ENCODE measurements around the gene ZNF22.
A peak's percentile ranks its signal among the peaks of the same experiment; 100 is the strongest.

The ZNF22 gene

DNA sequence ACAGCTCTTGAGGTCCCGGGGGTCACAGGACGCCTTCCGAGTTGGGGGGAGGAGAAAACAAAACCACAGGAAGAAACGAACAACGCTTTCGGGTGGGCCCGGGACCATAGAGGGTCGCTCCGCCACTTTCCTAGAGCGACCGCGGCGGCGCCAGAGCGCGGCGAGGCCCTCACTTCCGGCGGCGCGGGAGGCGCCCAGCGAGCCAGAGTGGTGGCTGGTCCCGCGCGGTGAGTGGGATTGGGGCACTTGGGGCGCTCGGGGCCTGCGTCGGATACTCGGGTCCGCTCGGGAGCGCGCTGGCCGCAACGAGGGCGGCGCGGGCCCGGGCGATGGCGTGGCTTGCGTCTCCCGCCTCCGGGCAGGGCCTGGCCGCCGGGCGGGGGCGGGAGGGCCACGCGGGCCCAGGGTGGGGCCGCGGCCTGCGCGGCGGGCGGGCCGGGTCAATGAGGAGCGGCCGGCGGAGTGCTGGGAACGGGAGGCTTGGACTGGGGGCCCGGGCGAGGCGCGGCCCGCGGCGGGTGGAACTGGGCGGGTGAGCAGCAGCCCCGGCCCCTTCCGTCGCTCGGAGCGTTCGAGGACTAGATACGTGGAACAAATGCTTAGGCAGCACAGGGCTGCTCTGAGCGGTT, at the start of gene ZNF22:
Gene ZNF22, plus strand, starts transcription at position 172 of the 629 bp plus-strand sequence. CDS start 2,446 bp downstream, outside the sequence.
- DNase-seq = peak; percentile 33 to 42

DNA sequence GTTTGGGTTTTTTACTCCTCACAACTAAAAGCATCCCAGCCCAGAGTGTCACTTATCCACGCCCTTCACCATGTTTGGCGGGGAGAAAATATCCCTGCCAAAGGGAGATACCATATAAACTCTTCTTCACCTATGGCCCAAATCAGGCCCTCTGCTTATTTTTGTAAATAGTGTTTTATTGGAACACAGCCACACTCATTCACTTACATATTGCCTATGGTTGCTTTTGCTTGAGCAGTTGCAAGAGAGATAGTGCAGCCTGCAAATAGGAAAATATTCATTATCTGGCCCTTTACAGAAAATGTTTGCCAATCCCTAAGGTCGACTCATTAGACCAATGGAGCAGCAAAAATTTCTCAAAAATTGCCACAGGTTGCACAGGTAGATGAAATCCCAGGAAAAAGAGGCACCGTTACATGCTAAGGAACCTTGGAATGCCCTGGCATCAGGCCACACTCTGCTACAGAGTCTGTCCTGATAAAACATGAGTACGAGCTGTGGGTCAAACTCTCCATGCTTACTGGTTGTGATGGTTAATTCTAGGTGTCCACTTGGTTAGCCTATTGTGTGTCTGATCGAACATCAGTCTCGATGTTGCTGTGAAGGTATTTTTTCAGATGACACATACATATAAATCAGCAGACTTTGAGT, 49.0 kb upstream of the ZNF22 start:
- no peak for DNase-seq

DNA sequence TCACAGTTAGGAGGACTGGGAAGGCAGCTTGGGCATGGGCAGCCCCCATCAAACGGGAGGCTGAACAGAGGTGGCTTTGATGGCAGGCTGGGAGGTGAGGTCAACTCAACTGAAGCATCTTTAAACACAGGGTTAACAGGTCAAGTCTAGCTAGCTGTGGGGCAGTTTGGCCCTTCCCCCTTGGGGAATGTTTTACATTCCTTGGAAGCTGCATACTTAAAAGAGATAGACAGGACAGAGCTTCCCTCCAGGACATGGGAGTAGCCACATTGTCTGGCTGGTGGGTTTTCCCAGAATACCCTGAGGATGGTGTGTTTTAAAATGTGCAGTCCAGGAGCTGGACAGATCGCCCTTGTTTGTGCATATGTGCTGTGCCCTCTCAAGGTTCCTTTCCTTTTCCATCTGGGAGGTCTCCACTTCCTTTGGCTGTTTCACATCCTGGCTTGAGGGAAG, 47.9 kb upstream of the ZNF22 start:
- DNase-seq = no peak

DNA sequence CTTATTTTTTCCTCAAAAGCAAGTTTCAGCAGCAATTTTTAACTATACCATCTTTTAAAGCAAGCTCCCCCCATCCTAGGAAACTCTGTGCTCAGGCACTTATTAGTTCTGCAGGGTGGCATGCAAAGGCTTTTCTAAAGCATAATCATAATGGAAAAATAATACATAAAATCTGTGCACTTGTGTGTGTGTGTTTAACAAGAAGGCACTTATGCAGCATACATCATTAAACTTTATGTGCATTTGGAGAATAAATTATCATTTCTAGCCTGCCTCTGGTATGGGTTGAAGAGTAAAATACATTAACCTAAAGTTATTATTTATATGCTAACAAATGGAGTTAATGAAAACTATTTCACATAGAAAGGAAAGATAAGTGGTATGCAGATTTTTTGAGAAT, 46.7 kb upstream of the ZNF22 start:
- DNase-seq = no peak

DNA sequence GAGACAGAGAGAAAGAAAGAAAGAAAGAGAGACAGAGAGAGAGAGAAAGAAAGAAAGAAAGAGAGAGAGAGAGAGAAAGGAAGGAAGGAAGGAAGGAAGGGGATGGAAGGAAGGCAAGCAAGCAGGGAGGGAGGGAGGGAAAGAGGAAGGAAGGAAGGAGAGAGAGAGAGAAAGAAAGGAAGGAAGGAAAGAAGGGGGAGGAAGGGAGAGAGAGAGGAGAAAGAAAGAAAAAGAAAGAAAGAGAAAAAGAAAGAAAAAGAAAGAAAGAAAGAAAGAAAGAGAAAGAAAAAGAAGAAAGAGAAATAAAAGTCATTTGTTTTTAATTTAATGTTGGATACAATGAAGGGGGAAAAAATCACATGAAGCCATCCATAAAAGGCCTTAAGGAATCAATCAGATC, 45.8 kb upstream of the ZNF22 start:
- DNase-seq = no peak

DNA sequence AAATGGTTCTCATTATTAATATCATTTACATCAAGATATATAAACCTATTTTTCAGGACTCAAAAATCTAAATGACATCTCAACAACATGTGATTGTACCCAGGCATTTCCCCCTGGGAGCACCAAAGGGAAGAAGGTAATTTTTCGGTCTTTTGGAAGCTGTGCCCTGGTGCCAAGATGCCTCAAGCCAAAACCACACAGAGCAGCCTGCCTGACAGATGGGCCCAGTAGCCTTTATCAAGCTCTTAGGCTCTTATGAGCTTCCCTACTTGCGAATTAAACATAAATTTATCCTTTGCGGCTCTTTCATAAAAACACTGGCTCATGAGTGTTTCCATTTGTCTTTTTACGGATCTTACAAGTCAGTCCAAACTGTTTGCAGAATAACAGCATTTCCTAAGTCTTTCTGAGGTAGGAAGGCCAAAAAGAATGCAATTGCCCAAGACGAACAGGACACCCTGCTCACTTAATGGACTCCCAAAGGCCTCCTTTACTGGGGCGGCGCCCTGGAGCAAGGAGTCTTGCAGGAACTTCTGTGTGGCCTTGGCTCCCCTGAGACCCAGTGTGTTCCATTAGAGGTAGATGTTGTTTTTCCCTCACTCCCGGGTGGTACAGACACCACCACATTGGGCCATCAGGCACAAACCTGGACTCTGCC, 45.2 kb upstream of the ZNF22 start:
- DNase-seq = no peak

DNA sequence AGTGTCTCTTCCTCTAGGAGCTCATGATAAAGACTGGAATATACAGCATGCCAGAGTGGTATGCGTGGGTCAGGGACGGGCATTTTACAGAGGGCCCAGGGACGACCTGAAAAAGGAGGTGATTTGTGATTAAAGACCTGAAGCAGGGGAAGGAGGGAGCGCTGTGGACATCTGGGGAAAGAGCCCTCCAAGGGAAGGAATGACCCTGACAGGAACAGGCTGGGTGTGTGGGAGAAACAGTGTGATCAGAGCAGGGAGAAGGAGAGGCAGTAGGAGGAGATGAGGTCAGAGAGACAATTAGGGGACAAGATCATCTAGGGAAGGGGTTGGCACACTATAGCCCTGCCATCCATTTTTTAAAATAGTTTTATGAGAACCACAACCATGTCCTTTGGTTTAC, 44.5 kb upstream of the ZNF22 start:
- DNase-seq = no peak

DNA sequence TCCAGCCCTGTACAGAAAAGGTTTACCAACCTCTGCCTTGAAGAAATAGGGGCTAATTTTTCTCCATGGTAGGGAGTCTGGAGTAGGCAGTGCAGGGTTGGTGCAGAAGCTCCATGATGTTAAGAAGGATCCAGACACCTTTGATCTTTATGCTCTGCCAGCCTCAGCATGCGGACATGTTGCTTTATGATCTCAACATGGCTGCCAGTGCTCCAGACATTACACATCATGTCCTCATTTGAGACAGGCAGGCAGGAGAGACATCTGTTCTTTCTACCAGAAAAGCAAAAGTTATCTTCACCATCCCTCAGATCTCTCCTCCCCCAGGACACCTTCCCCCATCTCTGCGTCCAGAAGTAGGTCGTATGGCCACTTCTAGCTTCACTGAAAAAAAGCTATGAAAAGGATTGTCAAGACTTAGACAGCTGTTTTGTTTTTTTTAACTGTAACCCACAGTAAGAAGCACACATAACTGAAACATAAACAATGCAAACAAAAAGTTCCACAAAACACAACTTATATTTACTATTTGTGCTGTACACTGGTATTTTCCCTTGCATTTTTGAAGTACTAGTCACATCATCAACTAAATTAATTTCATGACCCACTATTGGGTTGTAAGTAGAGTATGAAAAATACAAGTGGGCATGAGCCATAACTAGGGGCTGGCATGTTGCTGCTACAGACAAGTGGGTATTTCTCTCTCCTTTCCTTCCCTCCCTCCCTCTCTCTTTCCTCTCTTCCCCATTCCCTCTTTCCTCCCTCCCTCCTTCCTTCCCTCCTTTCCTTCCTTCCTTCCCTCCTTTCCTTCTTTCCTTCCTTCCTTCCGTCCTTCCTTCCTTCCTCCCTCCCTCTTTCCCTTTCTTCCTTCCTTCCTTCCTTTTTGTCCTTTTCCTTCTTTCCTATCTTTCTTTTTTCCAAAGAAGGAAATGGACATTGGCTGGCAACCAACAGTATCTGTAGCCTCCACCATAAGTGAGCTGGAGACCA, 43.7 kb upstream of the ZNF22 start:
- no peak for DNase-seq

DNA sequence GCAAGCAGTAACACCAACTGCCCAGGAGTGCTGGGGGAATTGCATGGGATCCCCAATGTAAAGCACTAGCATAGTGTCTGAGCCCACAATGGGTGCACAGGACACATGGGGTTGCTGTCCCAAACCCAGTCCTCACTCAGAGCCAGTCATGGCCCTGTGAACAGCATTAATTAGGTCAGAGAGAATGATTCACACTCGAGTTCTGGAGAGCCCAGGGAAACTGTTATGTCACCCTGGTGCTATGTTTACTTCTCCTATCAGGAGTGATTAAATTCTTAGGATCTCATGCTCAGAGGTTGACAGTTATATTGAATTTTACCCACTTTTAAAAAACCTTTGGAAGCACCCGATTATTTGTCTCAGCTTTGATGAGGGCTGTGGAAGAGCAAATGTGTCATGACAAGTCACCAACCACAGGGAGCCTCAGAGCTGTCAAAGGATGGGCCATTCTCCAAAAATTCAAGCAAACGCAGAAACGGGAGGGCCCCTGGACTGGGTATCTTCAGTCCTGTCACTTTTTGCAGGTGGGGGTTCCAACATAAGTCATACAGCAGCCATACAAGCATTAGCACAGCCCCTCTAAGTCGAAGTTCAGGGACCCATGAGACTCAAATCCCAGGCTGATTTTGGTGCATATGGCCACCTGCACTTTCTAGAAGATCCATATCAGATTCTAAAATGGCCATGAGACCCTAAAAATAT, 42.4 kb upstream of the ZNF22 start:
- no peak for DNase-seq

DNA sequence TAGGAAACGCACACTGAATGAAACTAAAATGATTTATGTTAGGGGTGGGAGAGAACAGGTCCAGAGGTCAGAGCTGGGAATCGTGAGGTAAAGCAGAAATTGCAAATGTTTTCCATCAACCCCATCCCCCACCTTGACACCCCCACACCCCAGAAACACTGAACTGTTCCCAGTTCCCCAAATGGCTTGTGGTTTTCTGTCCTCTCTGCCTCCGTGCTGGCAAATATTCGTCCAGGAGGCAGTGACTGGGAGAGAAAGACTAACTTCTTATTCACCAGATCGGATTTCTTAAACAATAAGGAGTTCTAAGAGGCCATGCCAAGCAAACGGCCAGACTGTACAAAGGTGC, 41.9 kb upstream of the ZNF22 start:
- no peak for DNase-seq

DNA sequence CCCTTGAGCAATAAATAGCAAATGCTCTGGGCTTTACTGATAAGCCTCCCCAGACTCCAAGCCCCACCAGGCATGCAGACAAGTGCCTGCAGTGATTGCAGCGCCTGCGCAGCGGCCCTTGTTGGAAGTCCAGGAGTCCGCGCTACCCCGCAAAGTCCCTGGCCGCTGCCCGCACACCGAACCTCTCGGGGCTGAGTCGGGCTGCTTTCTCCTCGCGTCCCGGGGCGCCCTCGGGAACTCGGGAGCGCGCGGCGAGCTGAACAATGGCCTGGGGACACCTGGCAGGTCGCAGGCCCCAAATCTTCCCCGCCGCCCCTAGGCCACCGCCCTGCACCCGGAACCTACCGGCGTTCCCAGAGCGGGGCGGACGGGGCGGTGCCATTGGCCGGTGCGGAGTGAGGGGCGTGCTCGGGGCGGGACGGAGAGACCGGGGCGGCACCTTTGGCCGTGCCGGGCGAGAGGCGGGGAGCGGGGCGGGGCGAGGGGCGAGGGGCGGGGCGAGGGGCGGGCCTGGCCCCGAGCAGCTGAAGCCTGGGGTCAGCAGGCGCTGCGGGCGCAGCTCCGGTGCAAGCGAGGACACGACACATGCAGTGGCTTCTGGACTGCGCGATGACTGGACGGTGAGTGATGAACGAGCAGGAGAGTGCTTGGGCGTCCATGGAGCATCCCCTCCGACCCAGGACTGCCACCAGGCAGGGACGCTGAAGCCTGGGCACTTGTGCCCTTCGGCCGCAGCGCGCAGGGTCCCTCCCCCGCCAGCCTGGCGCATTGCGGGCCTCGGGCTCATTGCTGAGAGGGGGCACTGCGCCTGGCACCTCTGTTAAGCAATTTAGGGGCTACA, 41.3 kb upstream of the ZNF22 start, which contains the start of gene RASSF4:
Gene RASSF4, plus strand, starts transcription at position 556 of the 841 bp plus-strand sequence. CDS start 10,401 bp downstream, outside the sequence.
- DNase-seq = peak; percentile 17 to 20

DNA sequence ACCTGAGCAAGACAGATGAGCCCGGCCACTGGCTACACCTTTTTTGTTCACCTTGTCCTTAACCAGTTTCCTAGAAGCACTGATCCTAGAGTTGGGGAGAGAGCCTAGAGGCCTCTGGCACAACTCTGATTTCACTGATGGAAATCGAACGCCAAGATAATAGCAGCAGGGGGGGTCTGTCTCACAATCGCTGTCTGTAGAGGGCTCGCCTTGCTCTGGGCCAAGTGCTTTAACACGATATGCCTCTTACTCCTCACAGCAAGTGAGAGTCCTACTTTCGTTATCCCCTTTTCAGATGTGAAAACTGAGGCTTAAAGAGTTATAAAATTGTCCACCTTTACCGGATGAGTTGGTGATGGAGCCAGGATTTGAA, 40.6 kb upstream of the ZNF22 start:
- no peak for DNase-seq

DNA sequence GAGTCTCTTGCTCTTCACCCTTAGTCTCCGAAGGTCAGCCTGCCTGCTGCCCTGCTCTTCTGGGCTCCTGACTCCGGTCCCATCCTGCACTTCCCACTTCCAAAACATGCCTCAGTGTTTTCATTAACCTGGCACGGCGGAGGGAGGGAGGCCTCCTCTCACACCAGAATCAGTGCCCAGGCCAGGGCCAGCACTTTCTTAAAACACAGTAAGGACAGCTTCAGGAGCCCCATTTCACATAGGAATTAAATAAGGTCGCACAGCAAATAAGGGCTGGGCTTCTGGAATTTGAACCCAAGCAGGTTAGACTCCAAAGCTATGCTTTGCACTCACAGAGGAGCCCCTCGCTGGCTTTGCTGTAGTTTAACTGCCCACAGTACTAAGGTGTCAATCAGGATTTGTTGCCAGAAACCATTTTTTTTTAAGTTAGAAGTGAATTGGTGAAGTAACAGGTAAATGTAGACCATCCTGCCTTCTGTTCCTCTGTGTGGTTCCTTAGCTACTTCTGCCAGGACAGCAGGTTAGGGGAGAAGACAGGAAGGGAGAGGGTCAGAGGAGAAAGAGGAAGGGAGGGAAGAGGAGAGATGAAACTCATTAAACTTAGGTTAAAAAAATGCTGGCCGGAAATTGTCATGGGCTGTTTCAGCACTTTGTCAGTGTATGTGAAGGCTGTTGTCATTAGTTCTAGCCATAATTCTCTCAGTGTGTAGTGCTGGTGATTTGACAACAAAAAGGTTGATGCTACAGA, 40.1 kb upstream of the ZNF22 start:
- no peak for DNase-seq

DNA sequence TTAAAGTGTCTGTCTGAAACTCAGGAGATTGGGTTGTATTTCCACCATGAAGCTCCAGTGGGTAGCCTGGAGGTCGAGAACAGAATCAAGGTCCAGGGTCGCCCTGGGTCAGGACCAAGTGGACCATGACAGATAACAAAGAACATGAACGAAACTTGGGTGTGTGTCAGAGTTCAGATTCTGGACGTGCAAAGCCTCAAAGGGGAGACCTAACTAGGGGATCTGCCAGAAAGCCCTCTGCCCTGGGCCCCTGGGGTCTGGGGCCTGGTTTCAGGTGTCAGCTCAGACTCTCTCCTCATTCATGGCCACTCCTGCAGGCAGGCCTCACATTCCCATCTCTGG, 39.5 kb upstream of the ZNF22 start:
- no peak for DNase-seq

DNA sequence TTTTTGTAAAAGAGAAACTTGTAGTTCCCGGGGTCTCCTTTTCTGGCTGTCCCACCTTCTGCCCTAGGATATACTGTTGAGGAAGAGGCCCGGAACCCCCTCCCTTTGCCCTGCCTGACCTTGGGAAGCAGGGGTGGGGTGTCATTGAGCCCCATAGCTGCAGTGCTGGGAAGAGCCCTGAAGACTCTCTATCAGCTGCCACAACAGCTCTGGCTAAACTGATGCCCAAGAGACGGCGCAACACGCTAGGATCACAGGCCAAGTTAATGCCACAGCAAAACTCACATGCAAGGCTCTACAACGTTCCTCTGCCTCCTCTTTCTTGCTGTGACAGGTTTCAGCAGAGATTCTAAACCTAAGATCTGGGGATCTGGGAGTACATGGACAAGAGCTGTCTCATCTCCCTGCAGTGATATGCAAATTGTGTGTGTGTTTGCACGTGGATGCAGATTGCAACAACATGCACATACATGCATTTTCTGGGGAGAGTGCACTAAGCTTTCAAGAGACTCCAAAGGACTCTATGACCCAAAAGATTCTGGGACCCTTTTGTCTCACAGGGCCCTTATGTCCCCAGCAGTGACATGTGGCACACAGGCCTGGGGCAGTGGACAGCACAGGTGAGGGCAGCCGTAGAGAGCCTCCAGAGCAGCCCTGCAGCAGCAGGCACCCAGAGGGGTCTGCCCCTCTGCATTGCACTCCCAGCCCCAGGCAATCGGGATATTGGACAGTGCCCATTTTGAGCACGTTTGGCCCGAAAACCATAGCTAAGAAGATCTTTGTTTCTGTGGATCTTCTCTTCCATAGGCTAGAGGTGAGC, 38.6 kb upstream of the ZNF22 start:
- no peak for DNase-seq

DNA sequence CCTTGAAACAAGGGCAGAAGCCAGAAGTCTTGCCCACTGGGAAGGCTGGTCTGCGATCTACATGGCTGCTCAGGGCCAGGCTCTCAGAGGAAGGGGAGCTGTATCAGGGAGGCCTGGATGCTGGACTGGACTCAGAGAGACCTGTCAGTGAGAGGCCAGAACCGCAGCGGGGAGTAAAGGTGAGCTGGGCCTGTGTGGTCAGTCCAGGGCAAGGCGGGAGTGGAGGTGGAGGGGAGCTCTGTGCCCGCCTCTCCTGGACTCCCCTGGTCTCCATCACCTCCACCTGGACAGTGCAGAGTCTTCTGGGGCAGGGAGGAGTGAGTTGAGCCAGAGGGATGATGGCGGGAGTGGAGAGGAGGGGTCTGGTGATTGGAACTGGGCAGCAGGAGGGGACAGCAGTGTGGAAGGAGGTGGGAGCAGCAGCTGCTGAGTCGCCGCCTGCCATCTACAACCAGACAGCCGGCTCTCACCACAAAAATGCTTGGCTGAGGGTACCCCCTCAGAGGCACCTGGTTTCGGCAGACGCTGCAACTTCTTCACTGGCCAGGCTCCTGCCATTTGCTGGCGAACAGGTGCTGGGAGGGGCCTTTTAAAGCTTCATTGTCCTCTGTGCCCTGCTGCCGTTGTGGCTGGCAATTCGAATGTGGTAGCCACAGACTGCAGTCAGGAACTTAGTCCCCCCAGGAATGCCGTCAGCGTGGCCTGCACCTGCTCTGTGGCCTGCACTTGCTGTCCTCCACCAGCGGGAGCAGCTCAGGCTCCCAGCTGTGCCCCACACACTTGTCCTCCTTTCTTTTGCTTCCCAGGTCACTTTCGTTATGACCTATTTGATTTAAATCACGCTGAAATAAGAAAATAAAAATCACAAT, 37.6 kb upstream of the ZNF22 start:
- DNase-seq = no peak

DNA sequence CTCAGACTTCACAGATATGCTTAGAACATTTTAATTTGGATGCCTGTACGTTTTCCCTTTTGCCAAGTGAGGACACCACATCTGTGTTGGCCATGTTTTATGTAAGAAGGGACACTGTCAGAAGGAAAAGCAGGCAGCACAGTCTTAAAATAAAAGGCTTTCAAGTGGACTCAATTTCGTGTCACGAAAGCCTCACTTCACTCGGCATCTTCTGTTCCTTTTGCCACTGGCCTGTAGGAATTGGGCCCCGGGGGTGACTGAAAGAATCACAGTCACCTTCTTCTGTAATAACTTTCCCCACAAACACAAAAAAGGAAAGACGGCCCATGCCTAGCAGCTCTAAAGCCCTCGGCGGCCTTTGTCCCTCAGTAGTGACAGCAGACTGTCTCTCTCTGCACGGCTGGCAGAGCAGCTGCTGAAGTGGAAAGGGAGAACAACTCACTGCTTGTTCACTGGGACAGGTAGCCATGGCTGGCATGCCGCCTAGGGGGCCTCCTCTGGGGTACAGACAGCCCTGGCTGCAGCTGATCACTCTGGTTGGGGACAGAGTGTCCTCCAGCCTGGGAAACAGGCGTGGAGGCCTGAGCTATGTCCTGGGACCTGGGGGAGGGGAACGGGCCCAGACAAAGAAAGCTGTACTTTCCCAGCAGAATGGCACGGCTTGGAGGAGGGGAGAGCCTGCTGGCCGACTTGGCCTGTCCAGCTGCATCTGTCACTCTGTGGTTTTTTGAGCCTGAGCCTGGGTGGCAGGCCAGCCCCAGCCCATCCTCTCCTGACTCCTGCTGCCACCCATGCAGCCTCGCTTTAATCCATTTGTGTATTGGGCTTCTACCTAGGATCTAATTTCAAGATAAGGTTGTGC, 36.7 kb upstream of the ZNF22 start:
- no peak for DNase-seq

DNA sequence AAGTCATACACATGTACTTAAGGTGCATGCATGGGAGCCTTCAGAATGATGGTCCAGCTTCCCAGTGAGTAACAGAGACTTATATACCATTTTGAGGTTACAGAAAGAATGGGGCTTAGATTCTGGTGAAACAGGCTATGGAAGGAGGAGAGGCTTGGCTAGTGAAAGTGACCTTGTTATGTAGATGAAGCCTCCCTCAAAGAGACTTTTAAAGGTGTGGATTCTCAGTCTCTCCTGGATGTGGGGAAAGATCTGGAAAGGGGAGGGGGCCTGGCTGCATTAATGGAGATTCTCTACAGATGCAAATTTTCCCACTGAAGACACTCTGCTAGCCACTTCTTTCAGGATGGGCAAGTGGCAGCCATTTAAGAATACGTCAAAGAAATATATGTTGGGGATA, 35.6 kb upstream of the ZNF22 start:
- no peak for DNase-seq
